HG02763 (cell line): Measurements from ENCODE around the gene OR51A7.
"Not testable (repeated sequence)": the region's sequence is repeated elsewhere in the genome, so short reads cannot be mapped to it uniquely, and the experiment has no call there.

Experiments used
- ATAC-seq: cut with Tn5 transposase; IDR thresholded peaks from one replicate; pipeline ENCODE4 v1.9.1; 2021; ENCODE audit warnings: mild to moderate bottlenecking, moderate library complexity; ENCODE audit not compliant: unreplicated experiment

OR51A7 gene

GRCh38 chr11:4947505-4947904 lies 43.9 kb downstream of the OR51A7 start, which contains the start of gene OR51A4:
Gene OR51A4 (minus strand): TSS chr11:4947605. CDS start chr11:4947100, 505 bp downstream.
- ATAC-seq = no peak

- ATAC-seq = not testable (repeated sequence)
Observed at GRCh38 chr11:4955613-4956012, 52.0 kb downstream of the OR51A7 start, which contains the start of gene OR51A2. Gene OR51A2 (minus strand): TSS chr11:4955713. CDS start chr11:4955713, 0 bp downstream.

- ATAC-seq = no peak
Observed at GRCh38 chr11:4957396-4957795, 53.8 kb downstream of the OR51A7 start.
